SK-N-SH (cell line): ENCODE measurements around the gene MRPS22.

ENCODE experiments used
- EP300 ChIP-seq, 2 experiments: IDR thresholded peaks; 2 replicates each; pipeline versions ENCODE4 v1.4.0 to v1.6.1; 2012; ENCODE audit warnings: borderline replicate concordance in 1 of 2, low read depth in 1 of 2, low read length in 1 of 2
- RAD21 ChIP-seq: IDR thresholded peaks from 2 replicates; pipeline ENCODE4 v1.6.1; 2012; ENCODE audit warnings: mild to moderate bottlenecking, low read length
- TAF1 ChIP-seq: IDR thresholded peaks from 2 replicates; pipeline ENCODE4 v1.6.1; 2012; ENCODE audit warnings: low read depth, mild to moderate bottlenecking, low read length, moderate library complexity, borderline replicate concordance
- TEAD4 ChIP-seq: IDR thresholded peaks from 2 replicates; pipeline ENCODE4 v1.4.0; 2012; ENCODE audit warnings: mild to moderate bottlenecking, borderline replicate concordance; ENCODE audit not compliant: insufficient read depth
- TF ChIP-seq, protein P1 (sequence below): fragments of 200-600 bp; sonication (generic); IDR thresholded peaks from 2 replicates; pipeline ENCODE4 v1.6.1; 2017; ENCODE audit warnings: antibody characterized with exemption, mild to moderate bottlenecking, moderate library complexity

DNA sequence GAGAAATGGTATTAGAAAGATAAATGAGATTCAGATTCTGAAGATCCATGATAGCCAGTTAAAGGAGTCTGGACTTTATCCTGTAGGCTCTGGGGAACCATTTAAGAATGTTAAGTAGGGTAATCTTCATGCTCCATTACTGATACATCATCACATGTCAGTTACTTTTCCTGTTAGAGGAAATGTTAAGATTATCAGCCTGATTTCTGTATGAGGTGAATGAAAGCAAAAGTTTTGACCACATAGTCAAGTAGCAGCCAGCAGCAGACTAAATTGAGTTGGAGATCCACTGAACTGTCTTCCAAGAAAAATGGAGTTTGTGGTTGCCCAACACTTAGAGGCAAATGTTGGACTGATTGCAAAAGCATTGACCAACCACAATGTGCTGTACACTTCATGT, 50.3 kb downstream of the MRPS22 start:
- TF ChIP-seq, protein P1, sequence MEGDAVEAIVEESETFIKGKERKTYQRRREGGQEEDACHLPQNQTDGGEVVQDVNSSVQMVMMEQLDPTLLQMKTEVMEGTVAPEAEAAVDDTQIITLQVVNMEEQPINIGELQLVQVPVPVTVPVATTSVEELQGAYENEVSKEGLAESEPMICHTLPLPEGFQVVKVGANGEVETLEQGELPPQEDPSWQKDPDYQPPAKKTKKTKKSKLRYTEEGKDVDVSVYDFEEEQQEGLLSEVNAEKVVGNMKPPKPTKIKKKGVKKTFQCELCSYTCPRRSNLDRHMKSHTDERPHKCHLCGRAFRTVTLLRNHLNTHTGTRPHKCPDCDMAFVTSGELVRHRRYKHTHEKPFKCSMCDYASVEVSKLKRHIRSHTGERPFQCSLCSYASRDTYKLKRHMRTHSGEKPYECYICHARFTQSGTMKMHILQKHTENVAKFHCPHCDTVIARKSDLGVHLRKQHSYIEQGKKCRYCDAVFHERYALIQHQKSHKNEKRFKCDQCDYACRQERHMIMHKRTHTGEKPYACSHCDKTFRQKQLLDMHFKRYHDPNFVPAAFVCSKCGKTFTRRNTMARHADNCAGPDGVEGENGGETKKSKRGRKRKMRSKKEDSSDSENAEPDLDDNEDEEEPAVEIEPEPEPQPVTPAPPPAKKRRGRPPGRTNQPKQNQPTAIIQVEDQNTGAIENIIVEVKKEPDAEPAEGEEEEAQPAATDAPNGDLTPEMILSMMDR: no peak
- TF ChIP-seq TAF1: no peak
- no peak for TF ChIP-seq RAD21
- no peak for TF ChIP-seq TEAD4
- TF ChIP-seq EP300 (IDR thresholded peaks at IDR 0.05; ENCODE audit: borderline replicate concordance in 1 of 2, low read depth in 1 of 2, low read length in 1 of 2): no peak
